ENCODE data around the gene SDC3.

Gene SDC3

GRCh38 chr1:30929135-30929889, 20.8 kb upstream of the SDC3 start:
- DNase-seq (ENCODE audit: low read depth in 2 of 2) = no peak

- DNase-seq (ENCODE audit: low read depth in 2 of 2) = no peak
These were observed 20.2 kb upstream of the SDC3 start for GRCh38 chr1:30928789-30929134.

- no peak for DNase-seq (ENCODE audit: low read depth in 2 of 2)
These were observed 19.6 kb upstream of the SDC3 start for GRCh38 chr1:30928171-30928570.

- no peak for DNase-seq (ENCODE audit: low read depth in 2 of 2)
These were observed 18.9 kb upstream of the SDC3 start for GRCh38 chr1:30927448-30927847.

GRCh38 chr1:30923597-30923996, 15.0 kb upstream of the SDC3 start:
- DNase-seq (ENCODE audit: low read depth in 2 of 2) = no peak

- DNase-seq (ENCODE audit: low read depth in 2 of 2) = no peak
These were observed 12.3 kb upstream of the SDC3 start for GRCh38 chr1:30920827-30921226.

GRCh38 chr1:30919025-30919881, 10.7 kb upstream of the SDC3 start:
- DNase-seq (ENCODE audit: low read depth in 2 of 2) = no peak

GRCh38 chr1:30916296-30916695, 7.7 kb upstream of the SDC3 start:
- no peak for DNase-seq (ENCODE audit: low read depth in 2 of 2)

- no peak for DNase-seq (ENCODE audit: low read depth in 2 of 2)
These were observed 7.1 kb upstream of the SDC3 start for GRCh38 chr1:30915491-30916230.

- DNase-seq (ENCODE audit: low read depth in 2 of 2) = no peak
These were observed 6.4 kb upstream of the SDC3 start for GRCh38 chr1:30914931-30915330.

GRCh38 chr1:30914587-30914922, 6.0 kb upstream of the SDC3 start:
- DNase-seq (ENCODE audit: low read depth in 2 of 2) = no peak

- no peak for DNase-seq (ENCODE audit: low read depth in 2 of 2)
These were observed 4.5 kb upstream of the SDC3 start for GRCh38 chr1:30912913-30913652.

GRCh38 chr1:30912224-30912623, 3.7 kb upstream of the SDC3 start:
- DNase-seq (ENCODE audit: low read depth in 2 of 2) = no peak

GRCh38 chr1:30911059-30911954, 2.7 kb upstream of the SDC3 start:
- peak; percentile 47 to 50 for DNase-seq (ENCODE audit: low read depth in 2 of 2)

GRCh38 chr1:30909365-30910068, 959 bp upstream of the SDC3 start:
- no peak for DNase-seq (ENCODE audit: low read depth in 2 of 2)

GRCh38 chr1:30908316-30908695, 252 bp downstream of the SDC3 start:
- no peak for DNase-seq (ENCODE audit: low read depth in 2 of 2)

GRCh38 chr1:30907481-30908315, 860 bp downstream of the SDC3 start:
- no peak for DNase-seq (ENCODE audit: low read depth in 2 of 2)

- no peak for DNase-seq (ENCODE audit: low read depth in 2 of 2)
These were observed 1.7 kb downstream of the SDC3 start for GRCh38 chr1:30906631-30907441.
